ENCODE measurements around the gene RAB15.

Gene RAB15

DNA sequence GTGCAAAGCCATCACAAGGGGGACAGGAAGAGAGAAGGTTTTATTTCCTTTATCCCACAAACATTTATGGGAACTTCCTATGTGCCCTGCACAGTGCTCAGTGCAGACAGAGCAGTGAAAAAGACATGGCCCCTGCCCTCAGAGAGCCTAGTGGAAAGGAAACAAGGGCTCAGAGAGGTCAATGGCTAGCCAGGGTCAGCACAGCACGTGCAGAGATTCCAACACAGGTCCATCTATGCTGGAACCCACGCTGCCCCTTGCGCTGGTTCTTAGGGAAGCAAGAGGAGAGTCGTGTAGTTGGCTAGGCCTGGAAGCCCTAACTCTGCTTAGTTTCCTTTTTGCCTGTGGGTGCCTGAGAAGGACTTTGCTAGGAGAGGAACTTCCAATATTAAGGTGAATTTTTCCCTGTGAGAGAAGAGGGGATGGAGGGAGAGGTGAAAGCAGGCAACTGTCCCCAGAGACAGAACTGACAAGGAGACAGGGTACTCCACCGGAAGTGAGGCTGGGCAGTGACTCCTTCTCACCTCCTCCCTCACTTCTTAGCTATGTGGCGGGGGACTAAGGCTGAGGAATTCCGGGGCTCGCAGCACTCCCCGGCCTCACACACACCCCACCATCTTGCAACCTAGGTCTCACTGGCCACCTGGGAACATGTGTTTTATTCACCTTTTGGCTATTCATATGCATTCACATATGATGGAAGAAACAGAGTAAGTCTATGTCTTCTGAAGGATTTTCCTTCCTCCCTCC, 17.5 kb downstream of the RAB15 start:
- Histone ChIP-seq H2AFZ (ENCODE audit: low read length) (no peak overlapping the region), H3F3A (ENCODE audit: insufficient read depth, low read length) (no peaks in the 10 kb centered on the region), H4K20me1 (ENCODE audit: insufficient read depth, low read length) (no peaks in the 10 kb centered on the region), H3K79me2 (ENCODE audit: low read length) (no peaks in the 10 kb centered on the region), H3K9ac (ENCODE audit: low read length) (no peak overlapping the region), H3K27ac (ENCODE audit: low read length) (no peak overlapping the region), H3K9me2 (replicated peaks; ENCODE audit: insufficient read depth, low read length) (no peaks in the 10 kb centered on the region), H3K9me3 (replicated peaks; ENCODE audit: insufficient read depth, low read length) (no peaks in the 10 kb centered on the region), H3K36me3 (replicated peaks; ENCODE audit: insufficient read depth, low read length) (no peaks in the 10 kb centered on the region), H3K4me3 (ENCODE audit: low read length) (no peak overlapping the region), H3K4me1 (ENCODE audit: low read length) (no peaks in the 10 kb centered on the region), H3K27me3 (replicated peaks; ENCODE audit: insufficient read depth, low read length) (no peaks in the 10 kb centered on the region), H3K4me2 (ENCODE audit: low read depth, low read length) (no peak overlapping the region)
- TF ChIP-seq EZH2 (optimal IDR thresholded peaks at IDR 0.05; ENCODE audit: low read depth, low read length) (no peak), EZH2phosphoT487 (IDR thresholded peaks at IDR 0.05; ENCODE audit: low read length) (no peak)
- TF ChIP-seq, protein P1, sequence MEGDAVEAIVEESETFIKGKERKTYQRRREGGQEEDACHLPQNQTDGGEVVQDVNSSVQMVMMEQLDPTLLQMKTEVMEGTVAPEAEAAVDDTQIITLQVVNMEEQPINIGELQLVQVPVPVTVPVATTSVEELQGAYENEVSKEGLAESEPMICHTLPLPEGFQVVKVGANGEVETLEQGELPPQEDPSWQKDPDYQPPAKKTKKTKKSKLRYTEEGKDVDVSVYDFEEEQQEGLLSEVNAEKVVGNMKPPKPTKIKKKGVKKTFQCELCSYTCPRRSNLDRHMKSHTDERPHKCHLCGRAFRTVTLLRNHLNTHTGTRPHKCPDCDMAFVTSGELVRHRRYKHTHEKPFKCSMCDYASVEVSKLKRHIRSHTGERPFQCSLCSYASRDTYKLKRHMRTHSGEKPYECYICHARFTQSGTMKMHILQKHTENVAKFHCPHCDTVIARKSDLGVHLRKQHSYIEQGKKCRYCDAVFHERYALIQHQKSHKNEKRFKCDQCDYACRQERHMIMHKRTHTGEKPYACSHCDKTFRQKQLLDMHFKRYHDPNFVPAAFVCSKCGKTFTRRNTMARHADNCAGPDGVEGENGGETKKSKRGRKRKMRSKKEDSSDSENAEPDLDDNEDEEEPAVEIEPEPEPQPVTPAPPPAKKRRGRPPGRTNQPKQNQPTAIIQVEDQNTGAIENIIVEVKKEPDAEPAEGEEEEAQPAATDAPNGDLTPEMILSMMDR (IDR thresholded peaks at IDR 0.05; ENCODE audit: low read length) = no peak
- DNase-seq = no peak

DNA sequence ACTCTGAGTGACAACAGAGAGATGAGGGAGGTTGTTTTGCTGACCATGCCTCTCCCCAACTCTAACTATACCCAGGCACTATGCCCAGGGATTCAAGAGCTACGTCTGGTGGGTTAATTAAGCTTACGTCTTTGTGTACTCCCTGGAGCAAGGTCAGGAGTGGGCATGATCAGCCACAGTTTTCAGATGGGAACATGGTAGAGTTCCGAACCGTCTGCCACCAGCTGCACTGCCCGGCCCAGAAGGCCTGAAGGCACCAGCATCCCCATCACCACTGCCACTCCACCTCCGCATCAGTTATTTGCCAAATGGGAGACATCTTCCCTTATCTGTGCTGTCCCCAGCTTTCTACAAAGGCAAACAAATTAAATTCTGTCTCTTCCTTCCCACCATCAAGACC, 18.5 kb downstream of the RAB15 start:
- Histone ChIP-seq H3K9ac (ENCODE audit: low read length) (no peak overlapping the region), H3K9me2 (replicated peaks; ENCODE audit: insufficient read depth, low read length) (no peaks in the 10 kb centered on the region), H4K20me1 (ENCODE audit: insufficient read depth, low read length) (no peaks in the 10 kb centered on the region), H3K4me1 (ENCODE audit: low read length) (no peaks in the 10 kb centered on the region), H3K79me2 (ENCODE audit: low read length) (no peaks in the 10 kb centered on the region), H2AFZ (ENCODE audit: low read length) (no peak overlapping the region), H3K27ac (ENCODE audit: low read length) (no peak overlapping the region), H3F3A (ENCODE audit: insufficient read depth, low read length) (no peaks in the 10 kb centered on the region), H3K27me3 (replicated peaks; ENCODE audit: insufficient read depth, low read length) (no peaks in the 10 kb centered on the region), H3K9me3 (replicated peaks; ENCODE audit: insufficient read depth, low read length) (no peaks in the 10 kb centered on the region), H3K36me3 (replicated peaks; ENCODE audit: insufficient read depth, low read length) (no peaks in the 10 kb centered on the region), H3K4me2 (ENCODE audit: low read depth, low read length) (no peak overlapping the region), H3K4me3 (ENCODE audit: low read length) (no peak overlapping the region)
- TF ChIP-seq, protein P1 (IDR thresholded peaks at IDR 0.05; ENCODE audit: low read length) = no peak
- TF ChIP-seq EZH2phosphoT487 (IDR thresholded peaks at IDR 0.05; ENCODE audit: low read length) (no peak), EZH2 (optimal IDR thresholded peaks at IDR 0.05; ENCODE audit: low read depth, low read length) (no peak)
- DNase-seq = no peak

DNA sequence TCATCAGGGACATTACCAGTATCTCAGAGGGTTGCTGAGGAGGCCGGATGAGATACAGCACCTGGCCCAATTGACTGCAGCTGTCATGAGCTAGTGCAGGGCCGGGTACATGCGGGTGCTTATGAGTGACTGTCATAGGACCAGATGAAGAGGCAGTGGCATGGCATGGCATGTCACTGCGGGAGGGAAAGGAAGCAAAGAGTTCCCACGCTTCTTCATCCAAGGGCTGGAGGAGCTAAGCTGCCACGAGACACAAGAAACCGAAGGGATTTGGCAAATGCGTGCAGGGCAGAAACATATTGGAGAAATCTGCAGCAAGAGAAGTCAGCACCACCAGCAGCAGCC, 18.9 kb downstream of the RAB15 start:
- Histone ChIP-seq H3K27ac (ENCODE audit: low read length) (no peak overlapping the region), H2AFZ (ENCODE audit: low read length) (no peak overlapping the region)

More for the DNA sequence above, 18.9 kb downstream of the RAB15 start:
- TF ChIP-seq EZH2 (optimal IDR thresholded peaks at IDR 0.05; ENCODE audit: low read depth, low read length) (no peak), EZH2phosphoT487 (IDR thresholded peaks at IDR 0.05; ENCODE audit: low read length) (no peak)
- TF ChIP-seq, protein P1 (IDR thresholded peaks at IDR 0.05; ENCODE audit: low read length) = no peak
- H3K9ac ChIP-seq (ENCODE audit: low read length) = no peak overlapping the region
- no peaks in the 10 kb centered on the region for H3K79me2 ChIP-seq (ENCODE audit: low read length)
- no peak overlapping the region for H3K4me3 ChIP-seq (ENCODE audit: low read length)
- no peak for DNase-seq
- H3K27me3 ChIP-seq (replicated peaks; ENCODE audit: insufficient read depth, low read length) = no peaks in the 10 kb centered on the region
- H3K36me3 ChIP-seq (replicated peaks; ENCODE audit: insufficient read depth, low read length) = no peaks in the 10 kb centered on the region
- H3K4me2 ChIP-seq (ENCODE audit: low read depth, low read length) = no peak overlapping the region
- no peaks in the 10 kb centered on the region for H4K20me1 ChIP-seq (ENCODE audit: insufficient read depth, low read length)
- H3K9me3 ChIP-seq (replicated peaks; ENCODE audit: insufficient read depth, low read length) = no peaks in the 10 kb centered on the region
- H3F3A ChIP-seq (ENCODE audit: insufficient read depth, low read length) = no peaks in the 10 kb centered on the region
- H3K4me1 ChIP-seq (ENCODE audit: low read length) = no peaks in the 10 kb centered on the region
- no peaks in the 10 kb centered on the region for H3K9me2 ChIP-seq (replicated peaks; ENCODE audit: insufficient read depth, low read length)
